Activated T-cell treated with anti-CD3 and anti-CD28 coated beads for 24 hours (primary cell): ENCODE results near the gene HSPD1.

Experiments
- DNase-seq: peaks from one replicate; pipeline ENCODE4 v3.0.0-alpha.2; 2020; ENCODE audit warnings: low read depth

HSPD1 gene

DNA sequence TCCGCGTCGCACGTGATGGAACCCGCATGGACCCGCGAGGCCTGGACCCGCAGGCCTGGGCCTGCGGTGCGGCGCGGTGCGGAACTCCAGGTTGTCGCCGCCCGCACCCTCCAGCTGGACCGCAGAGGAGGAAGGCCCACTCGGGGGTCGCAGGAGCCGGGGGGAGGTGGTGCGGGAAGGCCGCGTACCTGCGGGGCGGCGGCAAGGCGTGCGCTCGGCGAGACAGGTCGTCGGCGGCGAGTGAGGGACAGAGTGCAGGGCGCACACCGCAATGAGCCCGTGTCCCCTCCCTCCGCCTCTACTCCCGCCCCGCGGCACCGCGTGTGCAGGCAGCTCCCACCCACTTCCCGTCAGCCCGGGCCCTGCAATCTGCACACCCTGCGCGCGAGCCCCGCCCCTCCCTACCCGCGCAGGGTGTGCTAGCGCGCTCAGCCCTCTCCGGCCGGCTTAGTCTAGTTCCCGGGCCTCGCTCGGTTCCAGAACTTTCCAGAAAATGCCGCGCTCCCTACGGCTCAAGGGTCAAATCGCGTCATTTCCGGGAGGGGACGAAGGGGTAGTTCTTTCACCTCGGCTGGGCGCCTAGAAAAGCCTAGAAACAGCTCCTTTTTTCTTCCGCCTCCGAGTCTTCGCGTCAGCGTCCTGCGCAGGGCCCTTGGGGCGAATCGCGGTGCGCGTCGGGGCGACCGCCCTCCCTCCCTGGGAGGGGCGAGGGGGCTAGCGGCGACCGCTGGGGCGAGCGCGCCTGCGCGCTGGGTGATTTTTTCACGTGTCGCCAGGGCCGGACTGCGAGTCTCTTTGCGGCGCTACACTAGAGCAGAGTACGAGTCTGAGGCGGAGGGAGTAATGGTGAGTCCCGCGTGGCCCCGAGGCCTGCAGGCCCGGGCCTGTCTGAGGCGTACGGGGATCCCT is at the start of gene HSPD1, which contains the start of gene HSPE1:
TSS of gene HSPD1 (minus strand) at position 247 of the 909 bp plus-strand sequence. CDS start 992 bp downstream, outside the sequence.
TSS of gene HSPE1 (plus strand) at position 786 of the 909 bp plus-strand sequence. CDS start at position 844, 58 bp downstream.
- DNase-seq = peak; percentile 100

DNA sequence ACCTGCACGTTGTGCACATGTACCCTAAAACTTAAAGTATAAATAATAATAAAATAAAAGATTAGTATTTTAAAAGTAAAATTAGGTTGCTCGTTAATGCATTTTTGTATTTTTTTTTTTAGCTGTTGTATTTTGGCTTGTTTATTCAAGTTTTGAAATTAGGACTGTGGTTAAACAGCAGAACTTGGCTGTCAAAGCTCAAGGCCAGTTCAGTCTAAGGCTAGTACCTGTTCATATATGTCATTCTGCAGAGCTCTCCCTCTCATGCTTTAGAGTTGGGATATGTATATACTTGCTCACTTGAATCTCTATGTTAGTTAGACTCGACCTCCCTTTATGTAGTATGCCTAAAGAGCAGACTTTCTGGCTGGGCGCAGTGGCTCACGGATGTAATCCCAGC is 48.9 kb upstream of the HSPD1 start:
- DNase-seq = no peak

DNA sequence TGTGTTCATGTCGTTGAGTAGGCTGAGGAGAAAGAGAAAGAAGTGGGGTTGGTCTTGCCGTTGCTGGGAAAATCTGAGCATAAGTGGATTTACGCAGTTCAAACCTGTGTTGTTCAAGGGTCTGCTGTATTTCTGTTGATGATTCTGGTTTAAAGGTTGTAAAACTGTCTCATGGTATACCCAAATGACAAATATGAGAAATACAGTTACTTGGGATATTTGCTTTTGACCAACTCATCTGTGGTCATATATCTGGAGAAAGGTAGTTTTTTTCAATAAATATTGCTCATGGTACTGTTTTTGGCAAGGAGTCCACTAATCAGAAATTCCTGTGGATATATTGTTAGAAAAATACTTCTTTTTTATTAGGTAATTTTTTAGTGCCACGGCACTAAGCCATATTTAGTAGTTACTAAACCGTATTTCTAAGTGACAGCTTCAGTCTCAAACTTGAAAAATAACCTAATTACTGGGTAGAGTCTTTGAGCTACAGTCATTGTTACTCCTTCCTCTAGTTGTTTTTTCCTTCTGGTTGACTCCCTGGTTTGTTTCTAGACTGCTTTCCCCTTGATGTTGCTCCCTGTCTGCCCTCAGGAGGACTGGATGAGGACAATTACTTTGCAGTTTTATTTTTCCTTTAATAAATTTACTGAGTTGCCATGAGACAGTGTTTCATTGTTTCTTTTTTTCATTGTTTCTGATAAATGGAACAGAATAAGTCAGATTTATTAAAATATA is 47.7 kb upstream of the HSPD1 start:
- DNase-seq = no peak

GRCh38 chr2:197543206-197543605 is 43.6 kb upstream of the HSPD1 start:
- no peak for DNase-seq

- DNase-seq = no peak
Measured at GRCh38 chr2:197539734-197540133, 40.1 kb upstream of the HSPD1 start.

- no peak for DNase-seq
Measured at GRCh38 chr2:197538412-197538811, 38.8 kb upstream of the HSPD1 start.

DNA sequence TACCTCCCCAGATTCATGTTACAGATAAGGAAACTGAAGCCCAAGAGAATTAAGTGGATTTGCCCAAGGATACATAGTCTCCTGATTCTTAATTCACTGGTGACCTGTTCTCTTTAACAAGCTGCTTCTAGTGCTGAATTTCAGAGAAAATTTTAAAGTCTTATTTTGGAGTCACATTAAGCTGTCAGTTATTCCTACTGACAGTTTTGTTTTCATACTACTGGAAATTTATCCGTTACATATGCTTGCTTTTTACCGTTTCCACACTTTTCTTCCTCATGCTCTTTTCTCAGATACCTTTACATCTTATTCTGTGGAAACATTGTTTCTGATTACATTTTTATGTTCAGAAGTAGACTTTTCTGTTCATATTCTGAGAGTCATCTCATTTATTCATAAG is 17.5 kb upstream of the HSPD1 start:
- no peak for DNase-seq

GRCh38 chr2:197516393-197516761 is 16.7 kb upstream of the HSPD1 start:
- DNase-seq = no peak

DNA sequence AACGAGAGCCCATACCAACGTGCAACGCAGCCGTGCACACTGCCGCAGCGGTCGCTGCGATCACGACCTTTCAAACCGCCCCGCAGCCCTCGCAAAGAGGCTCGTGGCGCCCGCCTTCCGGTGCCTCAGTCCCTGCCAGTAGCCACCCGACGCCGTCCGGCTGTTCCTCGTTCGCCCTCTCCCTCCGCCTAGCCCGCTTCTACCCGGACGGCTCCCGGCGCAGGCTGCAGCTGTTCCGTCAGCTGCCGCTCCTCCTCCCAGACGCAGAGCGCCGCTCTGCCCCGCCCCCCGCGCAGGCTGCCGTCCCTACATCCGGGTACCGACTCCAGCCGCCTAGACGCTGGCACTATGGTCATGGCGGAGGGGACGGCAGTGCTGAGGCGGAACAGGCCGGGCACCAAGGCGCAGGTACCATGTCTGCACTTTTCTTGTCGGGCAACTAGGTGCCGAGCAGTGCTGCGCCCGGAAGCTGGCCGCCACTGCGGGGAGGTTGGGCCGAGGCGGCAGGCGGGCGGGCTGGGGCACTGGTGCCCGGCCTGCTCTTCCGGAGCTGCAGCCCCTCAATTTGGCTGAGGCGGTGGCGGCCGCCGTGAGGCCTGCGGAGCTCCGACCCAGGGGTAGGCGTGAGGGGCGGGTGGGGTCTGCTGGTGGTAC is 16.2 kb upstream of the HSPD1 start, which contains the start of gene MOB4:
TSS of gene MOB4 (plus strand) at position 328 of the 654 bp plus-strand sequence. CDS start at position 349, 21 bp downstream.
- peak; percentile 88 for DNase-seq

DNA sequence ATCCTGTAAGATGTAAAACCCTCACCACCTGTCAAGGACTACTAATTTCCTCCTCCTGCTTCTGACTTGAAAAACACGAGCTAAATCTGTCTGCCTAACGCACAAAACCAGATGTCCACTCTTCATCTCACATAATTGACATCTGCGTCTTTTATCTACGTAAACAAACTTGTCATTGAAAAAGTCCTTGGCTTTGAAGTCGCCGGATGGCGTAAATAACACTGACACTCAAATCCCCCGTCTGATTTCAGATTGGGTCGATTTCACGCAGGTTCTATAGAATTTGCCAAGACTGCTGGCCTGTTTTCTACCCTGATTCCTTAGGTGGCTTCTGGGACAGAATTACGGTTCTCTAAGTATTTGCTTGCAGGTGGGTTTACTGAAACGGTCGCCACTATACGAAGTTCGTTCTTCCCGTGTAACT is 15.7 kb upstream of the HSPD1 start:
- DNase-seq = no peak

DNA sequence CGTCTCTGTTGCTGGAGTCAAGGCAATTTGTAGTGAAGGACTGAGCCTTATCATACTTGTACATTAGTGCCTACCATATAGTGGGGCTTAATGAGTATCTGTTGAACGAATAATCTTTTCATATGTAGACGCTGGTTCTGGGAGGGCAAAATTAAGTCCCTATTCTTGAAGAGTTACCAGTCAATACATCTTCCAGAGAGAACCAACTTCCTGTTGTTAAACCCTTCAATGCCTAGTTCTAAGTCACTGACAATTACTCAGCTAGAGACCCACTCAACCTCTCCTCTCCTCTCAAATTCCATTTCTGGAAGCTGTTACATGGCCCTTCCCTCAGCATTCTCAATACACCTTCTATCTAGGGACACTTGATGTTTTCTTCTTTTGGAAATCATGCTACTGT is 15.1 kb upstream of the HSPD1 start:
- DNase-seq = no peak

DNA sequence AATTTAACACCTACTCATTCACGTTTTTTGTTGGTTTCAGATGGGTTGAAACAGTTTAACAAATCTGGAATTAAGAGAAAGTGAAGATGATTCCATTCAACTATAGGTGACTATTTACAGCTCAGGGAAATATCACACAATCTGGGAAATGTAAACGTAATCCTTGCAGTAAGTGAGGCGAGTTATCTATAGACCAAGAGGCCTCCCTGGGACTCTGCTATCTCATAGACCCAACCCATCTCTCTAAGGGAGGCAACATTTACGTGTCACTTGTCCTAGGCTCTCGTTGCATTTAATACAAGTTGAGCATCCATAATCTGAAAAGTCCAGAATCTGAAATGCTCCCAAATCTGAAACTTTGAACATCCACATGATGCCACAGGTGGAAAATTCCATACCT is 14.3 kb upstream of the HSPD1 start:
- DNase-seq = no peak

- DNase-seq = no peak
Measured at GRCh38 chr2:197506658-197507057, 7.0 kb upstream of the HSPD1 start.

GRCh38 chr2:197504512-197504911 is 4.9 kb upstream of the HSPD1 start:
- DNase-seq = no peak

DNA sequence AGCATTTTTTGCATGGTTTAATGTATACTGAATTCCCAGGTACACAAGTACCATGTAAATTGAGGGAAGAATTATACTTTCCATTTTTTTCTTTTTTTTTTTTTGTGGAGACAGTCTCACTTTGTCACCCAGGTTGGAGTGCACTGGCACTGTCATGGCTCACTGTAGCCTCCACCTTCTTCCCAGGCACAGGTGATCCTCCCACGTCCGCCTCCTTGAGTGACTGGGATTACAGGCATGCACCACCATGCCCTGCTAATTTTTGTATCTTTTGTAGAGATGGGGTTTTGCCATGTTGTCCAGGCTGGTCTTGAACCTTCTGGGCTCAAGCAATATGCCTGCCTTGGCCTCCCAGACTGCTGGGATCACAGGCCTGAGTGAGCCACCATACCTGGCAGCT is 4.4 kb upstream of the HSPD1 start:
- no peak for DNase-seq

DNA sequence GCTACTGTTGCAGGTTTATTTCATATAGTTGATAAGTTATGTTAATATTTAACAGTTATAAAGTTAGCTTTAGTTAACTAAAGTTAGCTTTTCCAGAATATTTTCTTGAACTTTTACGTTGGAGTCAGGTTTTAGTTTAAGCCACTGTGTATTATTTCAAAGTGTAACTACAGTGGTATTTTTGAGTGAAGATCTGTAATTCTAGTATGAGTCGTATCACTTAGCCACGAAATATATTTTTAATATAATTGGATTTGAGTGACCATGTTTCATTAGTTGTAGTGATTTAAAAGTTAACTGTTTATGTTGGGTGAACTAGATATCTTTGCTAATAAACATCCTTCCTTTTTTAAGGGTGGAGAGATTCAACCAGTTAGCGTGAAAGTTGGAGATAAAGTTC is 3.0 kb upstream of the HSPD1 start:
- DNase-seq = no peak

- no peak for DNase-seq
Measured at GRCh38 chr2:197502201-197502600, 2.6 kb upstream of the HSPD1 start.

- DNase-seq = no peak
Measured at GRCh38 chr2:197500503-197501131, 977 bp upstream of the HSPD1 start.

DNA sequence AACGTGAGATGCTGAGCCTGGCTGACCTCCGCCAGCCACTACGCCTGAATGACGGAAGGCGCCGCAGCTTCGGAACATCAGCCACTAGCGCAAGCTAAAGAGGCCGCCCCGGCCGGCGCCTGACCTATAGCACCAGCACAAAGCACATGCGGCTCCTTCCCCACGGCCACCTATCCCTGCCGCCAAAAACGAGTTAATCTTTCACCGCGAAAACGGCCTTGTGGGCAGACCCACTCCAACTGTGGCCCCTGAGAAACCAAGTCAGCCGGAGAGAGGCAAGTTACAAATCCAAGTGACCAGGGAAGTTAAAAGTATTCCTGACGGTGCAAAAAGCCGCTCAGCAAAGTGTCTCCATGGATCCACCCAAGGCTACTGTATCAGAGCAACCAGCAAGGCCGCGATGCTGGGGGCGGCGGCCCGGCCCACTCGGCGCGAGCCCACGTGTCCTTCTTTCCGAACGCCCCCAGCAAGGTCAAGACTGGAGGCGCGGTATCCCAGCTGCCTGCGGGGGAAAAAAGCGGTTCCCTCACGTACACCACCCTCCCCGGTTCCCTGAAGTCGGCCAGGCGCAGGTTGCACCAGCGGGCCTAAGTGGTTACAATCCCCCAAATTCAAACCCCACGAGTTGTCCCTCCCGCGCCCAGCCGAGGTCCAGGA is 575 bp downstream of the HSPD1 start:
- DNase-seq = peak; percentile 53

DNA sequence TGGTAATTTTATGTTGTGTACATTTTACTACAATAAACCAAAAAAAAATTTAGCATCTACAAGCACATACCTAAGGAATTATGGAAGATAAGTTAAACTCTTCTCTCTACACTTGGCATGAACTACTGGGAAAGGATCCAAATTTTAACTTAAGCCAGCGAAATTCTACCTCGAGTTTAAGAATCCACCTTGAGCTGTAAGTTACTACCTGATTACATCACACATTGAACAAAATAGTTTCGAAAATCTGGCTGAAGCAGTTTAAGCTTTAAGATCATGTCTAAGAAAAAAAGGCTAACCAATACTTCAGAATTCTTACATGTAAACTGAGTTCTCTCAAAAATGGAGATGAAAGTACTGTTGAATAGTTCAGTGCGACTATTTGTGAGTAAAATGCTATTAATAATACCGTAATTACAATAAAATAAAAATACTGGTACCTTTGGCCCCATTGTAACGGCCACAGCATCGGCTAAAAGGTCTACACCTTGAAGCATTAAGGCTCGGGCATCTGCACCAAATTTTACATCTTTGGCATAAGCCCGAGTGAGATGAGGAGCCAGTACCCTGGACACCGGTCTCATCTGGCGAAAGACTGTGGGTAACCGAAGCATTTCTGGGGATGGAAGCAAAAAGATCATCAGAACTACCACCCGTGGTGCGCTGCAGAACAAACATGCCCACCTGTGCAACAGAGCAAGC is 1.3 kb downstream of the HSPD1 start:
- no peak for DNase-seq

GRCh38 chr2:197497326-197497725 is 2.3 kb downstream of the HSPD1 start:
- no peak for DNase-seq
